Activated CD4-positive, CD25-positive, alpha-beta regulatory T cell (primary cell): Measurements from ENCODE around the gene SMAD4.

Experiments
- DNase-seq, 4 experiments: peaks; one replicate each; lab custom pipeline; 2025; lab: John Stamatoyannopoulos, UW

Gene SMAD4

DNA sequence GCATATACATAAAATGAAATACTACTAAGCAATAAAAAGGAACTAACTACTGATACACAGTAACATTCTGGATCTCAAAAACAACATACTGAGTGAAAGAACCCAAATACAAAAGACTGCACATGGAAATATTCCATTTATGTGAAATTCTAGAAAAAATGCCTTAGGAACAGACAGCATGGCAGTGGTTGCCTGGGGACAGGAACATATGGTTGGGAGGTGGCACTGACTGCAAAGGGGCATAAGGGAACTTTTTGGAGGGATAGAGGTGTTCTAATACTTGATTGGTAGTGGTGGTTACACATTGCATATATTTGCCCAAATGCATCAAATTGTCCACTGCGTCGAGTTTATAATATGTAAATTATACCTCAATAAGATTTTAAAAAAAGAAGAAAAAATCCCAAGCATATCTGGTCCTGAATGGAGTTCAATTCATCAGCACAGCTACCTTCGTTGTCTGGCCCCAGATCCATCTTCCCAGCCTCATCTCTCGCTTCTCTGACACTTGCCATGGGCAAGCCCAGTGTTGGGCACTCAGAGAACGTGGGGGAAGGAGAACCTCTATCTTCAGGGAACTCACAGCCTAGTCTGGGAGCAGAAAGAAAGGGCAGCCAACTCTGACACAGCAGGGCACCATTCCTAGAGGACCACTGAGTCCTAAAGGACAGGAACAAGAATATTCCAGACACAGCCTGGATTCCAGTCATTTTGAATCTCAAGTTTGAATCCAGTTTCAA lies 8.6 kb upstream of the SMAD4 start:
- DNase-seq: no peak

DNA sequence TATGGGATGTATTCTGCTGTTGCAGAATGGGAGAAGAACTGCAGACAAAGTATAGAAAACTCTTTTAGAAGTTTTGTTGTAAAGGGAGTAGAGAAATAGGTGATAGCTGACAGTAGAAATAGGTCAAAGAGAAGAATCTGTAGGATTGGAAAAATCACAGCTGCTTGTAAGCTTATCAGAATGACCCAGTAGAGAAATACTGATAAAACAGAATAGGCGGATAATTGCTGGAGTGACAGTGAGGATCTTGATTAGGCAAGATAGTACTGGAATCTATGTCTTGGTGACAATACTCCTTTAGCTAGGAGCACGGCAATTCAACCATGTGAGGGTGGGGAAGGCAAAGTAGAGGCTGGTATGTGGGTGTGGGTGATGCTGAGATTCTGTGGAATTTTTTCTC lies 4.5 kb upstream of the SMAD4 start:
- no peak for DNase-seq

DNA sequence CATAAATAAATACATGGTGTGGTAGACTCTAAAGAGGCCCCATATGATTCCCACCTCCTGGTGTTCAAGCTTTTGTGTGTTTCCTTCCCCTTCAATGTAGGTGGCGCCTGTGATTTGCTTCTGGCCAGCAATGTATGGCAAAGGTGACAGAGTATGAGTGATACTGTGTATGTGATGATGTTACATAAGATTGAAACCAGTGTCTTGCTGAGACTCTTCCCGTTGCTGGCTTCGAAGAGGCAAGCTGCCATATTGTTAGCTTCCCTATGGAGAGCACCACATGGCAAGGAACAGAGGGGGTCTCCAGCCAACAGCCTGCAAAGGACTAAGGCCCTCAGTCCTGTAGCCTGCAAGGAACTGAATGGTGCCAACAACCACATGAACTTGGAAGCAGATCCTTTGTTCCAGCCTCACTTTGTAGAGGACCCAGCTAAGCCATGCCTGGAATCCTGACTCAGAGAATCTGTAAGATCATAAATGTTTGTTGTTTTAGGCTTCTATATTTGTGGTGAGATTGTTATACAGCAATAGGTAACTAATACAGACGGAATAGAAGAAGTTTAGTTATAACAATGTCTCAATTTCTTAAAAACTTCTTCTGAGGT lies 1.7 kb upstream of the SMAD4 start:
- DNase-seq: no peak

DNA sequence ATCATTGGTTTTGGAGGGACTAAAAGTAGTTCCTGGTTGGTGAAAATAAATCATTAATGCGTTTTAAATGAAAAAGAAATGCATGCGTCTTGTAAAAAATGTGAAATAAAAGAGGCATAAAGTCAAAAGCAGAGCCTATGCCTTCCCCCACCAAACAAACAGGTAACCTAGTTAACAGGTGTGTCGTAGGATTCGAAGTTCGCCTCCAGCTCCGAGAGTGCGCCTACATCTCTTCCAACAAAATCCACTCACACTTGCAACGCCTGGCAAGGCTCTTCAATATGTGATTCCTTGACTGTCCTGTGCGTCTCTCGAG lies 677 bp upstream of the SMAD4 start:
- no peak for DNase-seq

DNA sequence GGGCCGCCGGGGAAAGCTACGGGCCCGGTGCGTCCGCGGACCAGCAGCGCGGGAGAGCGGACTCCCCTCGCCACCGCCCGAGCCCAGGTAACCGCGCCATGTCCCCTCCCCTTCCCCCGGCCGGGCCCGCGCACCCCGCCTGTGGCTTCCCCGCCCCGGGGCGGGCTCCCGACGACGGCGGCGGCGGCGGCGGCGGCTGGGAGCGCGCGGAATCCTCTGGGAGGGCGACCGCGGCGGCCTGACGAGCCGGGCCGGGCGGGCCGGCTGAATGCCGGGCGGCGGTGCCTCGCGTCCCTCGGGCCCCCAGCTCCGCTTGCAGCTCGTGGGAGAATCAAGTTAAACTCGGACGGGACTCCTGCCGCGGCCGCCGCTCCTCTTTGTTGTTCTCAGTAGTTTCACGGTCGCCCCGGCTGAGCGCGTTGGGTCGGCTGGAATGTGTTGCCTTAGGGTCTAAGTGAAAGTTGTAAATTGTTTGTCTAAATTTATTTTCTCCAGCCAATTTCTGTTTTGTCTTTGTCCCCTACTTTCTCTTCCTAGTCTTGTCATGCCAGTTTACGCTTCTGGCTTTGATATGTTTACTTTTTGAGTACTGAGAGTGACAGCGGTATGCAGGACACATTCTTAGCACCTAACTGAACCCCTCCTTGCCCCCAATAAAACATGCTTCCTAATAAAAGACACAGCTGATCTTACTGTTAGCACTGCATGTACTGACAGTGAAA lies 685 bp downstream of the SMAD4 start:
- DNase-seq: peak; percentile 25 to 56 (median 45)

DNA sequence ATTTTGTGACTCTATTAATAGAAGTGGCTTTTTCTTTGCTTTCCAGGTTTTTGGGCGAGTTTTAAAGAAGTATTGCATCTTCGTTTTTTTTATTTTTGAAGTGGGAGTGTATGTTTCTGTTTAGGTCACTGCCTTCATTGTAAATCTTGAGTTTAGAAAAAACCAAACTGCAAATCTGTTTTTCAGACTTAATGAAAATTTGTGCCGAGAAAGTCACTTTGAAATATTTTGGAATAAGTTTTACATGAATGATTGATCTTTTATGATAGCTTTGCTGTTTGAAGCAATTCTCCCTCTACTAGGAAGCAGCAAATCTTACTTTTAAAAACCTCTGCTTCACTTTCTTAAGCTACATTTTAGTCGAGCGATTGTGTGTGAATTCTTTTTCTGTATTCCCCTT lies 2.2 kb downstream of the SMAD4 start:
- DNase-seq: no peak

DNA sequence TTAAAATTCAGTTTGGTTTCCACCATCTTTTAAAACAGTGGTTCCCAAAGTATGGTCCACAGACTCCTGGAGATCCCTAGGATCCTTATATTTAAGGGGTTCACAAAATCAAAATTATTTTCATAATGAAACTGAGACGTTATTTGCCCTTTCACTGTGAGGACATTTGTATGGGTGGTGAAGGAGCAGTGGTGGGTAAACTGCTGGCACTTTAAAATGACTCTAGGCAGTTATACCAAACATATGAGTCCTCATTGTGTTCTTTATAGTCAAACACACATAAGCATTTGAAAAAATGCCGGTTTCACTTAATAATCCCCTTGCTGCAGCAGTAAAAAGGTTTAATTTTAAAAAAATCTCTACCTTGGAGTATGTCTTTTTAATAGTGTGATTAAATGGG lies 7.2 kb downstream of the SMAD4 start:
- no peak for DNase-seq

DNA sequence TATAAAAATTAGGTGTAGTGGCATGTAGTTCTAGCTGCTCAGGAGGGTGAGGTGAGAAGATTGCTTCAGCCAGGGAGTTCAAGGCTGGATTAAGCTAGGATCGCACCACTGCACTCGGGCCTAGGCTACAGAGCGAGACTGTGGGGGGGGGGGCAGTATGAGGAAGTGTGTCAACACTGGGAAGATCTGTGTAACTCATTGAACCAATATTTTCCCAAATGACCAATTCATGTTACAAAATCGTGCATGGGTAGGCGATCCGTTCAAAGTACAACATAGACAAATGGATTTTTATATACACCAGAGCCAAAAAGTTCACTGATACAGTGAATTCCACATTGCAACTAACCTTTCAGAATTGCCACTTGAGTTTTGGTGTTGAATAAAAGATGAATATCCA lies 8.1 kb downstream of the SMAD4 start:
- DNase-seq: no peak

DNA sequence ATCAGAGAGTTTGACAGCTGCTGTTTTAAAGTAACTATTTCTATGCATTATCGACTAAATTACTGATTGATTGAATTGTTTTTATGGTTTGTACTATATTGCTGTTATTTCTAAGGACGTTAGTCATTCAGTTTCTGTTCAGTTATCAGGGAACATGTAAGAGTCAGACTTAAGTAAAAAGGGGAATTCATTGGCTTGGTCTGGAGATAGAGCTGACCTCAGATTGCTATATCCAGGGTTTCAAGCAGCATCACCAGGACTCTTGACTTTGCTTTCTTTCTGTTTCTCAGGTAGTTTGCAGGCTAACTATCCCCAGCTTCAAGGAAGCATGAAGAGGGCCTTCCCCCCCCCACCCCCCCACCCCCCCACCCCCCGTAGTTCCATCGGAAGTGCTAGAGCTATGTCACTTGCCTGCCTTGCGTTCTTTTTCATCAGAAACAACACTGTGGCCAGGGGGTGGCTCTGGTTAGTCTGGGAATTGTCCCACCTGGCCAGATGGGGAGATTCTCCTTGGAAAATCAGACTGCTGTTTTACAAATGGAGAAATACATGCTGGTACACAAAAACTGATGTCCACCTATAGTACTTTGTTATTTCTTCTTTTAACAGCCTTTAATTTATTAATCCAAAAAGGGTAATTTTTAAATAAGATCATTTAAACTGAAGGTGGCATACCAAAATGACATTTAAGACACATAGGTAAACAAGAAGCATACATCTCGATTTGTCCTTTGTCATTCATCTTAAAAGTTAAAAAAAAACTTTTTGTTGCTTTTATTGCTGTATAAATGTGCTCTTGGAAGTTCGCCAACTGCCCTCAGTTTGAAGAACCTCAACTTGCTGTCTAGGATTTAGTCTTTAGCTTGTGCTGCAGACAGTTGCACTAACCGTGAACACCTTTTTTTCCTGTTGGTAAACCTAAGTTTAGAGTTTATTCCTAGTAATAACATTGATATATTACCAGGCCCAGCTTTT lies 9.4 kb downstream of the SMAD4 start:
- DNase-seq: no peak

DNA sequence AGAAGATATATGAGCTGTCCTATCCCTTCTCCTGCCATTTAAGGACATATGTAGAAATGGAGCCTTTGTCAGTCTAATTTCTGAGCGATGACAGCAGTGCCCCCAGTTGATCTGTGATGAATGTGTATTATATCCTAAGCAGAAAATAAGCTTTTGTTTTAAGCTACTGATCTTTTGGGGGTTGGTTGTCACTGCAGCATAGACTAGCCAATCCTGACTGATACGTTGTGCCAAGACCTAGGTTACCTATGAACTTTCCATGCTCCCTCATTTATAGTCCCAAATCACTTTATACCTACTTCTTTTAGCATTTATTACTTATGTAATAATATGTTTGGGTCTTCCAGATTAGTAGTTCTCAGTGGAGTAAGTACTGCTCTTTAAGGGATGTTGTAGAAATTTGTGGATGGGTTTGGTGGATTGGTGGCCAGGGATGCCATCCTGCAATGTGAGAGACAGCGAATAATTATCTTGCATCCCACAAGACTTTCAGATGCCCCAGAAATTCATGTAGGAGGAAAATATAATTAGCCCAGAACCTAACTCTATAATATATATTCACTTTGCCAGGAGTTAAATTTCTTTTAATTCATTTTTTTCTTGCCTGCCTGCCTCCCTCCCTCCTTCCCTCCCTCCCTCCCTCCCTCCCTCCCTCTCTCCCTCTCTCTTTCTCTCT lies 11.8 kb downstream of the SMAD4 start:
- DNase-seq: no peak

DNA sequence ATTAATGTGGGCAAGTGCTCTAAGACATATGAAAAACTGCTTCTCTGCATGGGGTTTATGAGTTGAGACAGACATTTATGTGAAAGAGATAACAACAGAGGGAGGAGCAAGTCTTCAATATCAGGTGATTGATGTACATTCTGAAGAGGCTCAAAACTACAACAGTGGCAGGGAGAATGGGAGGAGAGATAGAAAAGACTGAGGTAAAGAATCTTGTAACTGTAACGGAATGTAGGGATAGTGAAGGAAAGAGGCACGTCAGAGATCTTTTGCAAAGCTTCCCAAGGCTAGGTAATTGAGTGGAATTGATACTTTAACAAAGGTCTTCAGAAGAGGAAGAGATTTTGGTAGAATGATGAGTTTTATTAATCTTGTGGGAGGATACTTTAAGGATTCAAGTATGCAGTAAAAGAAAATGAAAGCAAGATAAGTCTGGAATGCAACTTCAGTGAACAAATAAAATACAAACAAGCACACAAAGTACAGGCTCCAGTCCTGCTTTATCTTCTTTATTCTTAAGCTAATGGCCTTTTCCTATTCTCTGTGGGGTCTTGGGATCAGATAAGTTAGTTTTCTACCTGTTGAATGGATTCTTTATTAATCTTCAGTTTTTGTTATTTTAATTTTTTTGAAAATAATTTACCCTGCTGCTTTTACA lies 15.0 kb downstream of the SMAD4 start:
- DNase-seq: no peak

DNA sequence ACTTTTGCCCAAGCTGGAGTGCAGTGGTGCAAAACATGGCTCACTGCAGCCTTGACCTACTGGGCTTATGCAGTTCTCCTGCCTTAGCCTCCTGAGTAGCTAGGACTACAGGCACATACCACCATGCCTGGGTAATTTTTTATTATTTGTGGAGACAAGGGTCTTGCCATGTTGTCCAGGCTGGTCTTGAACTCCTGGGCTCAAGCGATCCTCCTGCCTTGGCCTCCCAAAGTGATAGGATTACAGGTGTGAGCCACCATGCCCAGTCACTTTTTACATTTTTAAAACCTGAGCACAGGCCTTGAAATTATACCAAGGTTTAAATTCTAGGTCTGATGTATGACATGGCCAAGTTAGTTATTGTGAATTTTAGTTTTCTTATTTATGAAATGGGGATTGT lies 18.2 kb downstream of the SMAD4 start:
- no peak for DNase-seq

DNA sequence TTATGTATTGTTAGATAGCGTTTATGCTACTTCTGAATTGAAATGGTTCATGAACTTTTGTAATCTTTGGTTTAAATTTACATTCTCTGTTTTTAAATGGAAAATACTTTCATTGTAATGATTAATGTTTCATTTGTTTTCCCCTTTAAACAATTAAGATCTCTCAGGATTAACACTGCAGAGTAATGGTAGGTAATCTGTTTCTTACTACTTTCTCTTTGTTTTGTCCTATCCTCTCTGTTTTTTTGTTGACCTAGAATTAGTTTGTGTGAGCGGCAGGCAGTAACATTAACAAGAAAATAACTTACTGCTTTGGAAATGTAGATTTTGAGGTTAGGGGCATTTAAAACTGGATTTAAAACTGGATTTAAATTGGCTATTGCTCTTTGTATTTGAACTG lies 19.1 kb downstream of the SMAD4 start:
- no peak for DNase-seq

DNA sequence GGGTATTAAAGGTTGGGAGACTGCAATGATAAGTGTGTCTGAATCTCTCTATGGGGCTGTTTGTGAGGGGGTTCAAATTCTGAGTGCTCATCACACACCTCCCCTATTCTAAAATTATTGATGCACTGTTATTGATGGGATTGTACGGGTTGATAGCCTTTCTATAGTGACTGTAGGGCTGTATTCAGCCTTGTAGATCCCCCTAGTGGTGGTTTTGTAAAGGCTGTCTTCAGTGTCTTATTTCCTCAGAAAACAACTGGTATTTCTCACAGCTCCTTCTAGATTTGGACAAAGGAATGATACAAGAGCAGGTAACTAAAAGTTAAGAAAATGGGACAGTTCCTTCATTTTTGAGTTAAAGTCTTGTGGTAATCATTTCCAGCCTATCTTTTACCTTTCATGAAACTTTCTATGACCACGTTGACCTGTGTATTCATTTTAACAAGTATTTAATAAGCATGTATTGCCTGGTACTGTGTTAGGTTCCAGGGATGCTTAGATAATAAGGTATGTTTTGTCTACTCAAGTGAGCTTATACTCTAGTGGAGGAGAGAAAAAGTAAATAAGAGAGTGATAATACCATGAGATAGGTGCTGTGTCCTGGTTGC lies 21.2 kb downstream of the SMAD4 start:
- peak in 1 of 4 experiments; percentile 1 for DNase-seq

DNA sequence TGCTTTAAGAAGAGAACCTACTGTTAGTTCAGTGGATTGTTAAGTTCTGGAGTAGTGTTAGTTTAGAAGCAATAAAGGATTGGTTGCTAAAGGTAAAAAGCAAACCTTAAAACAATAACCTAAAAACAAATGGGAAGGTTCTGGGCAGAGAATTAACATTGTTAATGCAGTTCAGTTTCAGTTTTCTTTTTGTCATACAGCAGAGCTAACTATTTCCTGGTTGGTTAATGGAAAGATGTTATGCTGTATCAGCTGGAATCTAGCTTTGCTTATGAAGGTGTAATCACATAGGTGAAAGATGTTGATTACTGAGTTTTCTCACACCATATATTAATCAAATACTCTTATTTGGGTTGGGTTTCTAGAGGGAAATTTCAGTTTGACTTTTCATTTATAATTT lies 23.8 kb downstream of the SMAD4 start:
- no peak for DNase-seq

DNA sequence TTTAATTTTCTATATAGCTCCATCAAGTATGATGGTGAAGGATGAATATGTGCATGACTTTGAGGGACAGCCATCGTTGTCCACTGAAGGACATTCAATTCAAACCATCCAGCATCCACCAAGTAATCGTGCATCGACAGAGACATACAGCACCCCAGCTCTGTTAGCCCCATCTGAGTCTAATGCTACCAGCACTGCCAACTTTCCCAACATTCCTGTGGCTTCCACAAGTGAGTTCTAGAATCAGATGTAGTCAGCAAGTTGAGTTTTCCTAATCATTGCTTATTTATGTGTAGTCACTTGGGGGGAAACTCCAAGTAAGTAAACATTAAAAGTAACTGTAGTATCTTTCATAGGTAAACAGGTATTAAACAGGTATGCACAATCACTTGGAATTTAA lies 24.8 kb downstream of the SMAD4 start:
- no peak for DNase-seq

DNA sequence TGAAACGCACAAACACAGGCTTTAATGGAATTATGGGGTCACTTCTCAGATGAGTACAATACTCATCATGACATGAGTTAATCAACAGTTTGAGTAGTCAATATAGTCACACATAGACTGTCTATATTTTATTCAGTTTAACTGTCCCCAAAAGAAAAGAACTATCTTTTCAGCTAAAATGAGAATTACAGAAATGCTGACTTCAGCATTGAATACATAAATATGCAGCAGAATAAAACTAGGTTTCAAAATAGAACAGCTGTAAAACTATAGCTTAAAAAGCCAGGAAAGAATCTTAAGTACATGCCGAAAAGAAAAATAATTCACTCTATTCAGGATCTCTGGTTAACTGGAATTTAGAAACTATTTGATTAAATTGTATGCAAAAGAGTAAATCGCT lies 30.0 kb downstream of the SMAD4 start:
- DNase-seq: no peak

DNA sequence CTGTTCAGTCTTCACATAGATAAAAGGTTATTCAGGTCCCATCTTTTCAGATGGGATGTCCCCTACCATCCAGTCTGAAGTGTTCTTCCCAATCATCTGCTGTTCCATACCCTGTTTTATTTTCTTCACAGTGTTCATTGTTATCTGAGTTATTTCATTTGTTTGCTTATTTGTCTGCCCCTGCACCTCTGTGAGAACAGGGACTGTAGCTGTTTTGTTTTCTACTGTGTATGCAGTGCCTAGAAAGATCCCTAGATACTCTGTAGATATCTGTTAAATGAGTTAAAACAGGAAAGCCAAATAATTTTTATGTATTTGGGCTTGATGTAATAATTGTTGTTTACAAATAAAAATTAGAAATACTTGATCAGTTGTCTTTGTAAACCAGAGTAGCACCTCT lies 34.2 kb downstream of the SMAD4 start:
- no peak for DNase-seq

DNA sequence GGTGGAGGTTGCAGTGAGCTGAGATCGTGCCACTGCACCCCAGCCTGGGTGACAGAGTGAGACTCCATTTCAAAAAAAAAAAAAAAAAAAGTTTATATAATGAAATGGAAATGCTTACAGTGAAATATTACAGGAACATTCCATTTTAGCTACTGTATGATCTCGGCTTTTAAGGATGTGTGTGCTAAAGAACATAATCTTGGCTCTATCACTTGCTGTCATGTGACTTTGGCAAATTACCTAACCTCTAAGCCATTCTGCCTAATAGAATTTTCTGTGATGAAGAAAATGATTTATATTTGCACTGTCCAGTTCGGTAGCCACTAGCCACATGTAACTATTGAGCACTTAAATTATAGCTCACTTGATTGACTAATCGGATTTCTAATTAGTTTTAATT lies 36.3 kb downstream of the SMAD4 start:
- DNase-seq: no peak

DNA sequence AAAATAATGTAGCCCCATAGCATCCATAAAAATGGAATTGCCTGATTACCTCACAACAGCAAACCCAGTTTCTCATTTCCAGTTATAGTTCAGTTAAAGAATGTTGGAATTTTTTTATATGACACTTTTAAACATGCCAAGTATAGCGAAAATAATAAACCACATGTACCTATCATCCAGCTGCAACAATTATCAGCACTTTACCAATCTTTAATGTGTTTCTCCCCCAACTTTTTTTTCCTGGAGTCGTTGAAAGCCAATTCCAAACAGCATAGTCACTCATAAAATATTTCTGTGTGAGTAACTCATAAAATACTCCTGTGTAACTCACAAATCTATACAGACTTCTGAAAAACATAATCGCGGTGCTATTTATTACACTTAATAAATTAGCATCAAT lies 38.1 kb downstream of the SMAD4 start:
- DNase-seq: no peak

DNA sequence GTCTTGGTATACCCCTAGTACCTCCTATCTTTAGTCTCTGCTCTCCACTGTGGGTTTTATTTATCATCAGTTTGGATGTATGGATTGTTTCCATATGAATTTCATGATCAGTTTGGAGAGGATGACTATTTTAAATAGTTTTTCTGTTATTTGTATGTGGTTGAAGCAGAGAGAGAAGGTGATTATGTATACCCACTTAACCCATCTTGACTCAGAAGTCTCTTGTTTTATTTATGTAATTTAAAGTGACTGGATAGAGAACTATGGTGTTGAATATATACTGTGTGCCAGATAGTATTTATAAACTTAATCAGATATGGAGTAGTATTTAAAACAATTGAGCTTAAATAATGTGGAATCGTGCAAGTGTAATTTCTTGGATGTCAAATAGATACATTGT lies 39.9 kb downstream of the SMAD4 start:
- DNase-seq: no peak
